Measurements from ENCODE around the gene DUSP19.

Gene DUSP19

DNA sequence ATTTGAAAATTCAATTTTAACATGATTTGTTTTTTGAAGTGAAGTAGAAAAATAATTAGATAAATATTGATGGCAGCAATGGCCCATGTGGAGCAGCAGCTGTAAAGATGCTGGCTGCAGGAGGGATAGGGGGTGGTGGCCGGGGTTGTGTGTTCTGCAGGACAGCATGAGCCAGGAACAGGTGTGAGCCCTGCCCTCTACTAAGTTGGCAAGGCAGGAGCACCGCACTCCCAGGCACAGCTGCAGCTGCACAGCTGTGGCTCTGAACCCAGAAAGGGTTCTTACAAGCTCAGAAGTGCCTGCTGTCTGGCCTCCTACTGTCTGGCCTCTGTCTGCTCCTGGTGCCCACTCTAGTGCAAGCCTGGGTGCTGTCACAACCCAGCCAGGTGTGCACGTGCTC, 10.0 kb upstream of the DUSP19 start:
- DNase-seq = no peak

DNA sequence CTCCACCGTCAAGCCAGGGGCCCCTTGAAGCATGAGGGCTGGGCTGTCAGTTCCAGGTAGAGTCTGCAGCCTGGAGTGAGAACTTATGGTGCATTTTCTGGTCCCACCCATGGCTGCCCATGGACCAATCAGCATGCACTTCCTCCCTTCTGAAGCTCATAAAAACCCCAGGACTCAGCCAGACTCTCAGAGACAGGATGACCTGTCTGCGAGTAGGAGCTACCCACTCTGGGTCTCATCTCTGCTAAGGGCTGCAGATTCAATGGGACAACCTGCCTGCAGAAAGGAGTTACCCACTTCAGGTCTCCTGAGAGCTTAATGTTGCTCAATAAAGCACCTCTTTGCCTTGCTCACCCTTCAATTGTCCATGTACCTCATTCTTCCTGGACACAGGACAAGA, 9.4 kb upstream of the DUSP19 start:
- DNase-seq = peak; percentile 62

DNA sequence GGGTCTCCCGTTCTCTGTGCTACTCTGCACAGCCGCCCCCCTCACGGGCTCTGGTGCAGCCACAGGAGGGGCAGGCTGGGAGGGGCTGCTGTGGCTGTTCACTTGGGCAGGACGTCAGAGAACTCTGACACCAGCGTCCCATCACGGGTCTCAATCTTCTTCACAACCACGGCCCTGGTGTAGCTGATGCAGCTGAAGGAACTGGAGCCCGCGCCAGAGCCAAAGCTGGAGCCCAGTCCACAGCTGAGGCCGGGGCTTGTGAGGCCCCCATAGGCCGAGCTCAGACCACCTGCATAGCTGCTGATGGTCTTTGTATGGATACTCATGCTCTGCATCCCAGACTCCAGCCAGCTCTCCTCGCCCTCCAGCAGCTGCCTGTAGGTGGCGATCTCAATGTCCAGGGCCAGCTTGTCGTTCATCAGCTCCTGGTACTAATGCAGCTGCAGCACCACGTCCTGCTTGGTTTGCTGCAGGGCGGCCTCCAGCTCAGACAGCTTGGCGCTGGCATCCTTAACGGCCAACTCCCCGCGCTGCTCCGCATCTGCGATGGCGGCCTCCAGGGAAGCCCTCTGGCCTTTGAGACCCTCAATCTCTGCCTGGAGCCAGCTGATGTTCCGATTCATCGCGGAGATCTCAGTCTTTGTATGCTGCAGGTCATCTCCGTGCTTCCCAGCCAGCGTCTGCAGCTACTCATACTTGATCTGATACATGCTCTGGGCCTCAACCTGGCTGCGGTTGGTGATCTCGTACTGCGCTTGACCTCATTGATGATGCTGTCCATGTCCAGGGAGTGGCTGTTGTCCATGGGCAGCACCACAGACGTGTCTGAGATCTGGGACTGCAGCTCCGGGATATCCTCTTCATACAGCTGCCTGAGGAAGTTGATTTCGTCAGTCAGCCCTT, 7.4 kb upstream of the DUSP19 start:
- DNase-seq = peak; percentile 98

DNA sequence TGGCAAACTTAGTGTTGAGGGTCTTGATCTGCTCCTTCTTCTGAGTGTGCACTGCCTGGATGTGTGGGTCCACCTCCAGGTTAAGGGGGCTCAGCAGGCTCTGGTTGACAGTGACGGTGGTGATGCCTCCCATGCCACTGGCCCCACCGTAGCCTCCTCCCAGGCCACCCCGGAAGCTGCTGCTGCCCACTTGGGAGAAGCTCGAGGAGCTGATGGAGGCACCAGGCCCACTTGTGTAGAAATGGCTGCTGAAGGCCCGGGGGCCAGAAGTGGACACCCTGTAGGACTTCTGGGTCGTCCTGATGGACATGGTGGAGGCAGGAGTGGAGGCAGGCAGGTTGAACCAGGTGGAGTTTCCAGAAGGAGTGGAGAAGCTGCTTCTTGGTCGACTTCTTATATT, 6.4 kb upstream of the DUSP19 start:
- no peak for DNase-seq

DNA sequence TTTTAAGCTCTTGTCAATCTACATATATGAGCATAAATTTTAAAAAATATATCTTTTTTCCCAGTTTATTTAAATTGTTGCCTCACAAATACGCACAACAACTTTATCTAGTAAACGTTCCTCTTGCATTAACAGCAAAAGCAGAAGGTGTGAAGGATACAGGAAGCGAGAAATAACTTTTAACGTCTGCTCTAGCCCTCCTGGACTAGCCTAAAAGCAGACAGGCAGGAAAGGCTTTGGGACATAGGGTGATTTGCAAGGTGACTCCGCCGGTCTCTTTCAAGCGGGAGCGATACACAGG, 434 bp upstream of the DUSP19 start:
- no peak for DNase-seq

DNA sequence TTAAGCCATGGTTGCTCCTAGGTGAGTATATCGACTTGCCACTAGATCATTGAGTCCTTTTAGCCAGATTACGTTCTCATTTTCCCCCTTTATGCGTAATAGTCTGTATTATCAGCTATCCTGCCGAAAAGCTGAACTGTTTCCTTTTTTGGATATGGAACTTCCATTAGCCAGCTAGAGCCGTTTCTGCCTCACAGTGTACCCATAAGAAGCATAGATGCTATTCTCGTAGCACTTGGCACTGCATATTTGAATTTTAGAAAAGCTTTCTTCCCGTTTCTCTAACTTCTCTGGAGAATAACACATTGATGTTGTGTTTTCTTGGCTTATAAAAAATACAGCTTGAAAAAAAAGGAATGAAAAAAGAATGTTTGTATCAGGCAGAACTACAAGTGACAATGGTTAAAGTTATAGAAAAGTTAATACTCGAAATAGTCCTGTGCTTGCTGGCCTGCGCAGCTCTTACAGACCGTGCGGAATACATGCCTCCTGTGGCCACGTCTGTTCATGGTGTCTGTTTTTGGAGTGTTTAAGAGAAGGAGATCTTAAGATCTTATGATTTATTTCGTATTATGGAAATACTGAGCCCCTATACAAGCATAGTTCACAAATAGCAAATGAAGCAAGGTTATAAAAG, 710 bp downstream of the DUSP19 start:
- DNase-seq = peak; percentile 75

DNA sequence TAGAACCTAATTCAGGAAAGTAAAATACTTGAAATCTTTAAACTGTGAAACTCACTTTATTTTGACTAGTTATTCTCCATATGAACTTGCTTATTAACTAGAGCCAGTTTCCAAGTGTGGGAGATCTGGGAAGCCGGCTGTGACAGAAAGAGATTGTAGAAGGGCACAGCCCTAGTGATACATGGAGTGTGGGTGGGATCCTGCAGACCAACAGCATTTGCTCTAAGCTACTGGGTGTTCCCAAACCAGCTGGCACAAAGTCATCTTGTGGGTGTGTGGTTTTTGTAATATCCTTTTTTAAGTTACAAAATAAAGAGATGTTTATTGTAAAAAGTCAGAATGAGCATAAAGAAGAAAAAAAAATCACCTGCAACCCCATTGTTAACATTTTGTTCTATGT, 3.4 kb downstream of the DUSP19 start:
- DNase-seq = no peak

DNA sequence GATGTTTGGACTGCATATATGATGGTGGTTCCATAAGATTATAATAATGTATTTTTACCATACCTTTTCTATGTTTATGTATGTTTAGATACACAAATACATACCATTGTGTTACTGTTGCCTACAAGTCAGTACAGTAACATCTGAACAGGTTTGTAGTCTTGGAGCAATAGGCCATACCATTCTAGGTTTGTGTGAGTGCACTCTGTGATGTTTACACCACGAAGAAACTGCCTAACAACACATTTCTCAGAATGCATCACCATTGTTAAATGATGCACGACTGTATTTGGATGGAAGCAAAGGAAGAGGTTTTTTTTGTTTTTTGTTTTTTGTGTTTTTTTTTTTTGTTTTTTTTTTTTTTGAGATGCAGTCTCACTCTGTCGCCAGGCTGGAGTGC, 9.5 kb downstream of the DUSP19 start:
- DNase-seq = no peak

DNA sequence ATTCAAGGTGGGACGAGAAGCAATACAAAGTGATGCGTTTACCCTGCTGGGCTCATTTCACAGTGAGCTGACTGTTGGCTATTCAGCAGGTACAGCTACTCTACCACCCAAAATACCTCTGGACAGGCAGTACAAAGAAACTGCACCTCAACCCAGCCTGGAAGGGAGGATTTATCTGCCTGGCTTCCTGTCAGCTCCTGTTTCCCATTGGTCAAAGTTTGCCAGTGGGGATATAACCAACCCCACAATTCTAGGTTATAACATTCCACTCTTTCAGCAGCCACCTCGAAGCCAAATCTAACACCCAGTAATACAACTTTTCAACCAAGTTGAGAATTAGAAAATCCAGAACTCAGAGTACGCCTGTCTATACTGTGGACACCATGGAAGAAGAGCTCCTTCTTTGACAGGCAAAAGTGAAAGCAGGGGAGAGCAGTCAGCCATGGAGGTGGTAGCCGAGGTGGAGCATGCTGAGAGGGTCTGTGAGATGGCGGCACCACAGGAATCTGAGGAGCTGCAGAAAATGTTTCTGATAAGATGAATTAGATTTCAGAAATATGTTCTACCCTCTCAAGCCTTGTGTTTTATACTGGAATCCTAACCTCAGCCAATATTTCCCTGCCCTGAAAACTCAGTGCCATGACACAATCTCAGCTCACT, 10.8 kb downstream of the DUSP19 start:
- peak; percentile 34 for DNase-seq

DNA sequence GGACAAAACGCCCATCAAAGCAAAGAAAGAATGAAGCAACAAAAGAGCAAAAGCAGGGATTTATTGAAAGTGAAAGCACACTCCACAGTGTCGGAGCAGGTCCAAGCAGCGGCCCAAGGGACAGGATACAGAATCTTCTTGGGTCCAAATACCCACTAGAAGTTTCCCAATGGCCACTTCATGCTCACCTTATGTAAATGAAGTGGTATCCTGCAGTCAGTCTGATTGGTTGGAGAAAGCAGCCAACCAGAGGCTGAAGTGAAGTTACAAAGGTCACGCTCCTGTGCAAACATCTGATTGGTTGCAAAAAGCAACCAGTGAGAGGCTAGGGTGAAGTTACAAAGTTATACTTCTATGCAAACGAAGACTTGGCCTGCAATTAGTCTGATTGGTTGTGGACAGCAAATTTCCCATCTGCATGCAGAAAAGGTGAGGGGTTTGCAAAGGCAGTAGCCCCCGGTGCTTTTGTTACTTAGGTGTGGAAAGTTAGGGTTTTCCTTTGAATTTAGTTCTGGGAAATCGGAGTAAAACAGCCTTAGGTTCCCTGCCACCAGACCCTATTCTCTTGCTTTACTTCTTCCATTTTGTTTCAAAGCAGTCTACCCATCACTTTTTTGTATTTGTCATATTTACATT, 12.9 kb downstream of the DUSP19 start:
- no peak for DNase-seq

DNA sequence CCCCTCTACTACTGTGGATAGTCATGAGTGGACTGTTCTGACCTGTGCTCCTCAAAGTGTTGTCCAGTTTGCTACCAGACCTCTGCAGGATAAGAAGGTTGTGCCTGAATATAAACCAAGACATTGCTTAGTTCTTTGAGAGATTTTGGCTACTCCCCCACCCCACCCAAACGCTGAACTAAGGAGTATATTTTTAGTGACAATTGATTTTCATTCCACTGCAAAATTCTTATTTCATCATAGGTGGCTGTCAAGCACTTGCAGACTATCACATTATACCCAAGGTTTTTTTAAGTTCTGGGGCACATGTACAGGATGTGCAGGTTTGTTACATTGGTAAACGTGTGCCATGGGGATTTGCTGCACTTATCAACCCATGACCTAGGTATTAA, 13.4 kb downstream of the DUSP19 start:
- DNase-seq = no peak

DNA sequence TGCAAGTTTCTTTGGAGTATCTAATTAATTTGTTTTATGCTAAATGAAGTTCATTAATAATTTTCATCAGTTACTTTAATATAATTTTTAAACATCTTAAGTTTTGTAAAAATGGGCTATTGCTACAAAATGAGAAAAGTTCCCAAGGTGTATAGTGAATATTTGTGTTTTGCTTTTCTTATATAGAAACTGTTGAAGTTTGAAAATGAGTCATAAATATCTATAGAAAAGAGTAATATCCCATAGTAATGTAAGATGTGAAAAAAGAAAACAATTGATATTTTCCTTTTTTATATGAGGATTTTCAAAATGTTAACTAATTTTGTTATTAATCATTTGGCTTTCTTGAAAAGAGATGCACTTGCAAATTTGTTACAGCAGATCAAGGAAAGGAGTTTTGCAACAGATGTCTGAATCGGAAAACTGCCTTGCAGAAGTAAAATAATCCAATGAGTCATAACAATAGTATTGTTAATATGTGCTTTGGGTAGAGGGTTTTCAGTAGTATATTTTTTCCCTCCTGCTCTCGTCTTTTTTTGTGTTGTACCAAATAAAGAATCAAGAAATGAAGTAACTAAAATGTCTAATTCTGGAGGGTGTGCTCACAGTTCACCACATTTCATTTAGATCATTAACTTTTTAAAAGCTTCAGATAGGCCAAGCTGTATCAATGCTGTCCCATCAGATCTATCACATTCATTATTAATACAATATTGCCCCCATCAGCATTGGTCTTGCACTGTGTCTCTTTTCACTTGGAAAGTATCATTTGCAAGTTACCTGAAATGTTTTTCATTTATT, 15.5 kb downstream of the DUSP19 start:
- peak; percentile 32 for DNase-seq

DNA sequence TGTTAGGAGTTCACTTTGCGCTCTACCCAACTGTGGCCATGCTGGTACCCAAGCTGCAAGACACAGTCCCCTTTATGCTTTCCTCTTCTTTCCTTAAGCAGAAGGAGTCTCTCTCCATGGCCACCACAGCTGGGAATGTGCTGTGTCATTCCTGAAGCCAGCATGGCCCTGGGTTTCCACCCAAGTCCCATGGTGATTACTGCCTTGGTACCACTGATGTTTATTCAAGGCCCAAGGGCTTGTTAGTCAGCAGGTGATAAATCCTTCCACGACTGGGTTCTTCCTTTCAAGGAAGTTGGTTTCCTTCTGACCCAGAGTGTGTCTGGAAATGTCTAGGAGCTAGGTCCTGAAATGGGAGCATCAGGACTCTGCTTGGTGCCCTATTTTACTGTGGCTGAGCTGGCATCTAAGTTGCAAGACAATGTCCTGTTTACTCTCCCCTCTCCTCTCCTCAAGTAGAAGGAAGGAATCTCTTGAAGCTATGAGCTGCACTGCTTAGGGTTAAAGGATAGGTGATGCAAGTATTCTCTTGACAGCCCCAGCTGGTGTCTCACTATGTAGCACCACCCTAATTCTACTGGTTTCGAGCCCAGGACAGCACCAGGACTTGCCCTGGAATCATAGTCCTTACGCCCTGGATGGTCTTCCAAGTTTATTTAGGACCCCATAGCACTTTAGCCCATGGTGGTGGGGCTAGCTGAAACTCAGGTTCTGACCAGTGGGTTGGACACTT, 27.0 kb downstream of the DUSP19 start:
- no peak for DNase-seq

DNA sequence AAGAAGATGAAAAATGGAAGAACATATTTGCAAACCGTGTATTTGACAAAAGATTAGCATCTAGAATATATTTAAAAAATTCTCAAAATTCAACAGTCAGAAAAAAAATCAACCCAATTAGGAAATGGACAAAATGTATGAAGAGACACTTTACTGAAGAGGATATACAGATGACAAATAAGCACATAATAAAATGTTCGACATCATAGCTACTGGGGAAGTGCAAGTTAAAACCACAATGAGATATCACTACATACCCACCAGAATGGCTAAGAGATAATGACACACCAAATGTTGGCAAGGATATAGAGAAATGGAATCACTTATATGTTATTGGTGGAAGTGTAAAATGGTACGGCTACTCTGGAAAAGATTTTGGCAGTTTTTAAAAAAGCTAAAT, 34.0 kb downstream of the DUSP19 start:
- no peak for DNase-seq

DNA sequence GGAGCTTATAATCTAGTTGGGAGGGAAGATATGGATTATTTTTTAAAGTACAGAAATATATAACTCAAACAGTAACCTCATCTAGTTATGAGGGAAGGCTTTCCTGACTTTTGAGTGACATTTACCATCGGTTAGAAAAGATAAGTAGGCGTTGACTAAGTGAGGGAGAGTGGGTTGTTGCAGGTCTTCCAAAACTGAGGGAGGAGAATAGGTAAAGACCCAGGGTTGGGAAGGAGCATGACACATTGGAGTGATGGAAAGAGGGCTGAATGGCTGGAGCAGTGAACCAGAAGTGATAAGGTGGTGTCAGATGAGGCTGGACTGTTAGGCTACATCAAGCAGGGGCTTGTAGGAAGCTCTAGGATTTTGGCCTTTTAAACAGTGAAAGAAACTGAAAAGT, 35.1 kb downstream of the DUSP19 start:
- DNase-seq = no peak

DNA sequence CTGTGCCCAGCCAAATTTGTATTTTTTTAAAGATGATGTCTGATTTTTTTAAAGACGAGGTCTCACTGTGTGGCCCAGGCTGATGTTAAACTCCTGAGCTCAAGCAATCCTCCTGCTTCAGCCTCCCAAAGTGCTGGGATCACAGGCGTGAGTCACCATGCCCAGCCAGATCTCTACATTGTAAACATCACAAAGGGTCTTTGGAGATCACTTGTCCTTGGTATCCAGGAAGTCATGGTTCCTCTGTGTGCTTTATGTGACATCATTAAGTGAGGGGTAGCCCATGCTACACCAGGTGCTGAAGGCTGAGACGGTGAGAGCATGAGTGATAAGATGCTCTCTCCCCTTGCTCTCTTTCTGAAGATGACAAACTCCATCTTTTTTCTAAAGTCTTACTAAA, 38.7 kb downstream of the DUSP19 start:
- peak; percentile 96 for DNase-seq

DNA sequence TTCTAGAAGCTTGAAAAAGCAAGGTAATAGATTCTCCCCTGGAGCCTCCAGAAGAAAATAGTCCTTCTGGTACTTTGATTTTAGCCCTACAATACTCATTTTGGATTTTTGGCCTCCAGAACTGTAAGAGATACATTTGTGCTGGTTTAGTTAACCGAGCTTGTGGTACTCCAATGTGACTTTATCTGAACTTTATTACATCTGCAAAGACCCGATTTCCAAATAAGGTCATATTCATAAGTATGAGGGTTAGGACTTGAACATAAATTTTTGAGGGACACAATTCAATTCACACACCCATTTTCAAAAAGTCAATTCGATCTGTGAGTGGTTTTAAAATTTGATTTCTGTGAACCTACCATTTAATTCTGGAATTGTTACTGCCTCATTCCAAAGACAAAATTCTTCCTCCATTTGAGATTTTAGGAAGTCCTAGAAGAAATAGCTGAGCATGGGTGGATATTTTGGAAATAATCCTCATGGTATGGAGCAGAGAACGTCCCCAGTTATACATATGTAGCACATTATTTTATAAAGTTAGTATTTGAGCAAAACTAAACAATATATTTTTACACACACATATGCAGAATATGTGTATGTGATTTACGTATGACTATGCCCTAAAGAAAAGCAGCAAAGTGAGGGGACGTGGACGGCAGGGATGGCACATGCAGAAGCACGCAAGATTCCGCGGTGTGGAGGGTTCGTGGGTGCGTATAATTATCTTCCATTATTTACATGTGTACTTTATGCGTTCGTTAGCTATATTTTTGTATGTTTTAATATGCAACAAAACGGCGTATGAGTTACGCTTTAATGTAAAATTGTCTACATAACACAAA, 44.8 kb downstream of the DUSP19 start:
- DNase-seq = peak; percentile 85

DNA sequence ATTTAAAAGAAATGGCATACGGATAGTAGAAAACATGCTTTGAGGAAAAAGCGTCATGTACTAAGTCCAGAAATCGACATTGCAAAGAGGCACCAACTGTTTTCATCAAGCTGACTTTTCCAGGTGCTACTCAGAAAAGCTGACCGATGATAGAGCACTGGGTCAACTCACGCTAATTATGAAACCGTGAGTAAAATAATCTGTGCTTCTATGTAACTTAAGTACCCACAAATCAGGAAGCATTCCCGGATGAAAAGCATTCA, 45.3 kb downstream of the DUSP19 start:
- no peak for DNase-seq

DNA sequence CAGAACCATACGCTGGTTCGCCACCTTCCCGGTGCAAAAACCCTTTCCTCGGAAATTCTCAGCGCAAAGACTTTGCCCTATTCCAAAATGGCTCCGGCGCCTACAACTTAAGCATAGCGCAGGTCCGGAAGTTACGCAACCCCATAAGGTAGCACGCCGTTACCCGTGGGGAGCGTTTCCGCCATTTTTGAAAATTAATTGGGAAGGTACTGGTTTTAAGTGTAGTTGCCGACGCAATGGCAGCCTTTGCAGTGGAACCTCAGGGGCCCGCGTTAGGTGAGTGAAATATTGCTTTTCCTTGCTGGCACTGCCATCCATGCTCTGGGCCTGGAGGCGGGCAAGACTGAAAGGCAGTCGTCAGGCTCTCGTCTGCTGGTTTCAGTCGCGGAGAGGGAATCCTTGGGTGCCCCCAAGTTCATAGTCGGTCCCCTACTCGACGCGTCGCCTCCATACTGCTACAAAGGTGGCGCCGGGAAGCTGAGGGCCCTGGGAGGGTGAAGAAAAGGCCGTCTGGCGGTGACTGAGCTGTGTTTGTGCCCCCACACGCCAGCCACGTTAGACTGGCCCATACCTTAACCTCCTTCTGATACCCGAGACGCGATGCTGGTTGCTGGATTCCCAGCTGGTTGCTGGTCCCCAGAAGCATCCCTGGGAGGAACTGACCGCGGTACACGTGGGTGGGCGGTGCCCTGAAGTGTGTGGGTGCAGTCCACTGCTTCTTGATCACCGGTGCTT, 45.8 kb downstream of the DUSP19 start, which contains the start of gene NUP35:
NUP35 (plus strand) TSS at position 222 of the 735 bp plus-strand sequence; CDS start at position 237, 15 bp downstream.
- DNase-seq = peak; percentile 100

DNA sequence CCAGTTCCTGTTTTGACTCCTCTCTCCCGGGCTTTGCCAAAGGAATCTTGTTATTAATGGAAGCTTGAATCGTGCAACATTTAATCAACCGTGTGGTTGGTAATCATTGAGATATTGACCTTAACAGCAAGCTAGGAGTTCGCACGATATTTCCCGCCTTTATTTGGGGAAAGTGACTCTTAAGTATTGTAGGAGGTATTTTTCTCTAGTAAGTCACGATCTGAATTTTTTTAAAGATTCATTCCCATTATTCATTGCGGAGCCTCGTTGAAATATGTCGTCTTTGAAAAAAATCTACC, 46.4 kb downstream of the DUSP19 start:
- no peak for DNase-seq

Data from DMS53 (cell line).